CD4-positive, alpha-beta T cell treated with Interleukin-15 for 1 hour (primary cell): ENCODE data around the gene SNRPD3.
"Not testable (repeated sequence)": the region's sequence is repeated elsewhere in the genome, so short reads cannot be mapped to it uniquely, and the experiment has no call there.

Experiments used
- DNase-seq: peaks from one replicate; pipeline ENCODE4 v3.0.0-alpha.2; 2020

The SNRPD3 gene

DNA sequence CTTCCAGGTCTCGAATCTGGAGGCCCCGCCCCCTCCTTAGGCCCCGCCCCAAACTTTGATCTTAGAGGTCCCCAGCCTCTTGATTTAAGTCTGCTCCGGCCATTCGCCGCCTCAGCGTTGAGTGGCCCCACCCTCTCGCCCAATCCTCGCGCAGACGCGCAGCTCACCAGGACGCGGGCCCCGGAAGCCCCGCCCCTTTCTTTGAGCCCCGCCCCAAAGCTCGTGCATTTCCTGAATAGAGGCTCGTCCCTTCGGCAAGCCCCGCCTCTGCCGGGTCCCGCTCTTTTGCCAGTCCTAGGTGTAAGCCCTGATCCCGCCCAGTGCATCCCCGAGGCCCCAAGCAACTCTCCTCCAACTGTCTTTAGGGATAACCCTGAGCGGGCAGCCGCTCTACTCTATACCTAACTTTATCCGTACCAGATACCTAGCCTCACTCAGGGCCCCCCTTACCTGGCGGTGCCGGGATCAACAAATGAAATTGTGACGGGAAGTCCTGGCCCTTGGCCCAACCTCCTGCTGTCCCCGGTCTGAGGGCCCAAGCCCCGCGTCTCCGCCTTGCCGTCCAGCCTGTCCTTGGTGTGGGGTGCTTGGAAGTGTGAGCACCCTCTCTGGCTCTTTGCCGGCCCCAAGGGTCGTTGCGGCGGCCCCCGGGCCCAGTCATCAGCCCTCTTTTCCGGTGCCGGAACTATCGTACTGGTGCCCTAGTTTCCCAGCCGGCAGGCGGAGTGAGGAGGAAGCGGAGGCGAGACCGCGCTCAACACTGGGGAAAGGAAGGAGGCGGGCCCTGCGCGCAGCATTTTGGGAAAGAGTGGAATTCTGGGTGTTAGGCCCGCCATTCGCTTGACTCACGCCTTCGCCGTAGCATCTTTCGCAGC lies at the start of gene SNRPD3:
TSS of gene SNRPD3 (plus strand) at position 835 of the 875 bp plus-strand sequence. CDS start 1,676 bp downstream, outside the sequence.
- peak; percentile 99 for DNase-seq

DNA sequence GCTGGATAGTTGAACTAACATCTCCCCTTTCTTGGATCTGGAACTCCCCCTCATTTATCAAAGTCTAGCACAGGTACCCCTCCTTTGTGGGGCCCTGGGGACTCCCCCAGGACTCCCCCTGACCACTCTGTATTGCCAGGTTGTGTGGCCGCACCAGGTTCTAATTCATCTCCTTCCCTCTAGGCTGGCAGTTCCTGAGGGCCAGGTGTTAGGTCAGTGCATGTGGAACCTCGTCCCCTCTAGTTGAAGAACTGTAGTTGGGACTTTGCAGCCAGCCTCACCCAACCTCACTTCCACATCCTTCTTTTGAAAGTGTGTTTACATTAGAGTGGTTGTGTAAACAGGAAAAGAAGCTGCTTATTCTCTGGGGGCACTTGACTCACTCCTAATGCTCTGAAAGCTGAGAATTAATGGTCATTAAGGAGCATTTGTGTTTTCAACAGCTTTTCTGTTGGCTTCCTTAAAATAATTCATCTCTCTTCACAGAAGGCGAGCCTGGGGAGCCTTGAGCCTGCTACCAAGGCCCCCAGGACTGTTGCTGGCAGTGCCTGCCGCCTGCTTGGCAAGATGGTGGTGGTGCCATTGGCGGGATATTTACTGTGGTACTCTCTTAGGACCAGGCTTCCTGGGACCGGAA lies 48.9 kb upstream of the SNRPD3 start:
- no peak for DNase-seq

DNA sequence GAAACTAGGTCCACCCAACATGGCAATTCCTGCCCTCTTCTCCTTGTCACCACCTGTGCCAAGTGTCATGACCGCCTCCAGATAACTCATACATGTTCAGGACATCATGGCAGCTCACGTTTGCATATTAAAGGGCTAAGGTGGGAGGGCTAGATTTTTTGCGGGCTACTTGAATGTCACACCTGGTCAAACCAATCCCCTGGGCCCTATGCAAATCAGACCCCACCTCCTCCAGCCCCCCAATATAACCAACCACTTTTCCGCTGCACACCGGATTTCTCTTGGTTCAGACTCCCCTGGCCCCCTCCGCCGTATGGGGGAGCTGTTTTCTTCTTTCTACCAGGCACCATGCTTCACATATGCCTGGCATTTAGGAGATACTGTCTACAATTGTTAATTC lies 48.1 kb upstream of the SNRPD3 start:
- no peak for DNase-seq

DNA sequence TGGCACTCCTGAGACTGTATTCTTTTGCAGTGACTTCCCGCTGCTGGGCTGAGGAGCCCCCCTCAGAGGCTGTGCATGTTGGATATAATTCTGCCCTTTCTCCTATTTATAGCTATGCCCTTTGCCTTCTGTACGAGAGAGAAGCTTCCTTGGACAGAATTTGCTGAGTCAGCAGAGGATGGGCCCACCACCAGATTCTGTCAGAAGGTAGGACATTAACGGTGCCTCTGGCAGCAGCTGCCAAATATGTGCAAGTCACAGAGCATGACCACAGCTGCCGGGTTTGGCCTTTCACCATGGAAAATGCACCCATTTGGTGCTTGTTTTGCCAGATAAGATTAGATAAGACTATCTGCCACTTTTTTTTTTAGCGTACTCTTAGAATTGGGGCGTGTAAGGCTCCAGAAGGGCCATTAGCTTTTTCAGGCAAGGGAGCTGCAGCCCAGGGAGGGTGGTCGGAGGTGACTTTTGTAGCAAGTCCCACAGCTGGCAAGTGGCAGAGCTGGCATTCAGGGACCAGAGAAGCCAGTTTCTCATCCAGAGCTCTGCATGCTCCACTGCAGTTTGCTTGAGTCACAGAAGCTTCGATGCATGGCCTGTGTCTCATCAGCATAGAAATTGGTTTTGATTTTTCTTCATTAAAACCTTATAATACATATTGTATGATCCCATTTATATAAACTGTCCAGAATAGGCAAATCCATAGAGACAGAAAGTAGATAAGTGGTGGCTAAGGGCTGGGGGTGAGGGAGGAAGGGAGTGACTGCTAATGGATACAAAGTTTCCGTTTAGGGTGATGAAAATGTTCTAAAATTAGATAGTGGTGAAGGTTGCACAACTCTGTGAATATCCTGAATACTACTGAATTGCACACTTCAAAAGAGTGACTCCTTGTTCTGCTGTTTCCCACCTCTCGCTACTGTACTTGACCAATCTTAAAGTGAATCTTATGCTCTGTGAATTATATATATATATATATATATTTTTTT lies 44.9 kb upstream of the SNRPD3 start:
- DNase-seq, result no peak

DNA sequence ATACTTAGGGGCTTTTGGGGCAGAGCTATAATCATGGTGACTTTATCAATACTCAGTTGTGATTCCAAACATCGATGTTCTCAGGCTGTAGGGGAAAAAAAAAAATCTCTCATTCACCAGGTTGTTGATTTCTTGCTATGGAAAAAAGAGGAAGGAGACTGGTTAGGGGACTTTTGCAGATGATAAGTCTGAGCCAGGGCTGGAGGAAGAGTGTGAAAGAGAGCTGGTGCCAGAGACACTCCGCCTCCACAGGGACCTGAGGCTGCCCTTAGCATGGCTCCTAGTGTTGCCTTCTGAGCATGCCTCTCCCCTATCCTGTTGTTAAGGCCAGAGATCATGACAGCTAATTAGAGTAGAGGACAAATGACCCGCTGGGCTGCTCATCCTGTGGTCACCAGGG lies 43.8 kb upstream of the SNRPD3 start:
- DNase-seq, result peak; percentile 59

DNA sequence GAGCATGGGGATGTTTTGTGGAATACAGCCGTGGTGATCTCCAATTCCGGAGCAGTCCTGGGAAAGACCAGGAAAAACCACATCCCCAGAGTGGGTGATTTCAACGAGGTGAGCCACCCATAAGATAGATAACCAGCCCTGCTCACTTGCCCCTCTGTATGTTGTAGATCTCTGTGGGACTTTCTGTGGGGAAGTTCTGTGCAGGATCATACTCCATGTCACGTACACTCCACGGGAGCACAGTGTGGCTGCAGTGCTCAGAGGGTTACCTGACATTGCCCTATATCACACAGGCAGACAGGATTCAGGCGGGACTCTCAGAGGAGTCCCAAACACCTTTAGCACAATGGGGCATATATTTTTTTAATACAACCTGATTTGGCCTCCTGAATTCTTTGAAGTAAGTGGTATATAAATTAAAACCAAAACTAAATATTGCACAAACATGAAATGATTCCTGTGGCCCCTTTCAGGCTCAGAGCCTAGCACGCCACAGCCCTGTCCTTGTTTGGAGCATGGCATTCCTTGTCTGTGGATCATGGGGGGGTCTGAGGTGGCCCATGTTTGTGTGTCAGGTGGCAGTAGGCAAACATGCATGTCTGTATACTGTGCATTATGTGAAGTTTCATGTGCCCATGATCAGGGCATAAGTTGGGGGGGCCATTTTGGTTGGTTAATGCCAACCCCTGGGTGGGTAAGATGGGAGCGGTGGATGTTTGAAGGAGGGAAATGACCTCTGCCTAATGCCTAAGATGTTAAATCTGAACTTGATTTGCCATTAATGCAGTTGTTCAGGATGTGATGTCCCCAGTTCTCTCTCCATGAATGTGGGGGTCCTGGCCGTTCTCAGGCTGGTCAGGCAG lies 42.2 kb upstream of the SNRPD3 start:
- no peak for DNase-seq

DNA sequence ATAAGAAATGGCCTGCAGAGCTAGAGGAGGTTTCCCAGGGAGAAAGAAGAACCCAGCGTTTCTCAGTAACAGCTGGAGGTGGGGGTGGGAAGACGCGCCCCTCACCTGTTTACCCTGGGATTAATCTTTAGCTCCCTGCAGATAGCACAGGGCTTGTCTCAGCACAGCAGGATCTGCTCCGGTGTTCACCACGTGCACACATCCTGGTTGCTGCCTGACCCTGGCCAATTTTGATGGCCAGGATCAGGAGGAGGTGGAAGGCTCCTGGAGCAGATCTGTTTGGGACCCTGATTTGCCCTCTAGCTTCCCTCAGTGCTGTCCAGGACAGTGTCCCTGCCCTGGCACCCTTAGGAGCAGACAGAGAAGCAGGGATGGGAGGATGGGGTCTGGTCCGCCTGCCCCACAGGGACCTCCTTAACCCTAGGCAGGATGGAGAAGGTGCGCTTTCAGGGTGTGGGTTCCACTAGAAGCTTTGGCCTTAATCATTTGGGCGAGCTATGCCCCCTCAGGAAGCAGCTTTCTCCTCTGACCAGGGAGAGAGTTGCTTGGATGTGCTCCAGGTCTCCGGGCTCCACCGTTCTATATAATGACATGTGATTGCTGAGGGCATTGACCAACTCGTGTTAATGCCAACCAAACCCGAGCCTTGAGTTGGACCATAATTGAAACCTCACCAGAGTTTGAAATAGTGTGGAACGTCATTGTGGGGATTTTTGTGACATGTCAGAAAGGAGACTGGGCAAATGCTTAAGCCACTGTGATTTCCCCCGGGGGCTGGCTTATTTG lies 41.4 kb upstream of the SNRPD3 start:
- no peak for DNase-seq

DNA sequence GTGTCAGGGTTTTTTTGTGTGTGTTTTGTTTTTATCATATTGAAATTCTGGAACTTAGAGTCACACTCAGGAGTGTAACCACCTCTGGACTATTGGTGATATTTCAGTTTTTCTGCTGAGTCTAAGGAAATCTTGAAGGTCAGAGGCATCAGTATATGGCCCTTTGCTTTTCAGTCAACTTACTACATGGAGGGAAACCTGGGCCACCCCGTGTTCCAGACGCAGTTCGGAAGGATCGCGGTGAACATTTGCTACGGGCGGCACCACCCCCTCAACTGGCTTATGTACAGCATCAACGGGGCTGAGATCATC lies 40.8 kb upstream of the SNRPD3 start:
- no peak for DNase-seq

DNA sequence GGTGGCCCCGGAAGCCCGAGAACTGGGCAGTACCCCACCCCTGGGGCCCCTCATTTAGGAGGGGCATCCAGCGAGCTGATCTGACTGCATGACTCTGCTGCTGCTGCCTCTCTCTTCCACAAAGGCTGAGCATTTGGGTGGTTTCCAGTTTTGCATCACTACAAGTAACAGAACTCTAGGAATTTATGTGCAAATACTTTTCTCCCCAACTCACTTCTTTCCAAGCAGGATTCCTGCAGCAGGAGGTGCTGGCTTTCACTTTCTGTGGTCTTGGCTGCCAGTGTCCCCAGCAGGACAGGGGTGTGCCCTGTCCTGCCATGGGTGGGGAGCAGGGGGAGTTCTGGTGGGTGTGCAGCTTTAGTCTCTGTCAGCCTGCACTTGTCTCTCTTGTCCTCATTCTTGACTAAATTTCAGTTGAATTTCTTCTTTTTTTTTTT lies 39.5 kb upstream of the SNRPD3 start:
- DNase-seq, result peak; percentile 42

DNA sequence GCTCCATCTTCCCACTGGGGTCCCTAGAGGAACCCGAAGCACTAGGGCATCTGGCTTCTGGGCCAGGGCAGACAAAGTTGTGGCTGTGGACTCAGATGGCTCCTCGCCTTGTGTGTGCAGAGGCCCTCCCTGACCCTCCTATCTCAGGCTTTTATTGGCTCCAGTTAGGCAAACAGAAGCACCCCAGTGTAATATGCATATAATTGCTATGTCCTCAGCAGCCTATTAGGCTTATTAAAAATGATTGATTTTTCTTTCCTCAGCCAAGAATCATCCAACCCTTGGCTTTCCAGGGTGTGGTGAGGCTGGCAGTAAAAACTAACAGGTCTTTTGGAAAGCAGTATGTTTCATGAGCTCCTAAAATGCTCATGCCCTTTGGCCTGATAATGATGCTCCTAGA lies 38.4 kb upstream of the SNRPD3 start:
- no peak for DNase-seq

DNA sequence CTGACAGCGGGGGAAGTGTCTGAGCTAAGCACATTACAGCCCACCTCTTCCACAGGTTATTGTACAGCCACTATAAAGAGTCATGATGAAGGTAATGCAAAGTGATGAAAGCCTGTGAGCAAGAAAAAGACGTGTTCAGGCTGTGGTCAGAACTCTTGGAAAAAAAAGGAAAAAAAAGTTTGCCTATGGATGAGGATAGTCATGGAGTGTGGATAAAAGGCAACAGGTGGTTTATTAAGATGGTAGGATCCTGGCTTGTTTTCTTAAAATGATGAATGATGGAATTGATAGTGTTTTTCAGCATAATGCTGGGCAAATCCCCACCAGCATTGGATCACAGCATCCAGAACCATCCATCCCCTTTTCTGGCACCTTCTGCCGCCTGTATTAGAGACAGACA lies 37.6 kb upstream of the SNRPD3 start:
- no peak for DNase-seq

DNA sequence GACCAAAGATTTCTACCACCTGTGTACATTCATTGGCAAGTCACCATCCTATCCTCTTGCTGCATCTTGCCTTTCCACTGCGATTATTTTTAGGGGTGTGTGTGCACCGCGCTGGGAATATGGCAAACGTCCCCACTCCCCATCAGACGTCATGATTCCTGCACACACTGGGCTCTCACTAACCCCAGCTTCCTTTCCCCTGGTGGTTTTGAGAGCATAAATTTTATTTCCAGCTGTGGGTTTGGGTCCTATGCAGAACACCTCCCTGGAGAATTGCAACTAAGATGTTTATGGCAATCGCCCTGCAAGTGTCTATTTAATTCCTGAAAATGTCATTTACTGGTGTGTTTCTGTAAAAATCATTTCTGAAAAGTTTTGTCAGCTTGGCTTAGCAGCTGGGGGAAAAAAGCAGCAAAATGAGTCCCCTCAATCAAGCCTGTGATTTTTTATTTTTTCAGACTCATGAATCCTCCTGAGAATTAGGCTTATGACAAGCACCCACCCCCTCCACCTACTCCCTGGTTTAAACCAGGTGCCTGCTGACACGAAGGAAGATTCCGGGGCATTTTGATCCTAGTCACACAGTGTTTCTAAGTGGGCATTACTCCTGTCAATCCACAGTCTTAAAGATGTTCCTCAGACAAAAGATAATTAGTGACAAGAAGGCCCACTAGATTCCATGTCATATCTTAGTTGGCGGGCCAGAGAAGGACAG lies 36.9 kb upstream of the SNRPD3 start:
- no peak for DNase-seq

DNA sequence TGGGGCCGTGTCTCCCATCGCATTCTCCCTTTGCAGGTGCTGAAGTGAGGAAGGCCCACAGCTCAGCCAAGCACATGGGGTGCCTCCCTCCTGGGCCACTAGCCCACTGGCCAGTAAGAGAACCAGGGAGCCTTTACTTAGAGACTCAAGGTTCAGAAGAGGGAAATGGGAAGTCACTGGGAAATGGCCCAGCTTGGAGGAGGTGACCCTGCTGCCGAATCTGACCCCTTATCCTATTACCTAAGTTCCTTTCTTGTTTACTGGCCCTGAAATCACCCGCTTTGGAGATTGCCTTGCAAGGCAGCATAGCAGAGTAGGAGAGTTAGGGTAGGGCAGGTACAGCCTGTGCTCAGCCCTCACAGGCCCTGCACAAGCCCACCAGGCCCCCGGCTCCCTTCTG lies 36.3 kb upstream of the SNRPD3 start:
- DNase-seq, result no peak

DNA sequence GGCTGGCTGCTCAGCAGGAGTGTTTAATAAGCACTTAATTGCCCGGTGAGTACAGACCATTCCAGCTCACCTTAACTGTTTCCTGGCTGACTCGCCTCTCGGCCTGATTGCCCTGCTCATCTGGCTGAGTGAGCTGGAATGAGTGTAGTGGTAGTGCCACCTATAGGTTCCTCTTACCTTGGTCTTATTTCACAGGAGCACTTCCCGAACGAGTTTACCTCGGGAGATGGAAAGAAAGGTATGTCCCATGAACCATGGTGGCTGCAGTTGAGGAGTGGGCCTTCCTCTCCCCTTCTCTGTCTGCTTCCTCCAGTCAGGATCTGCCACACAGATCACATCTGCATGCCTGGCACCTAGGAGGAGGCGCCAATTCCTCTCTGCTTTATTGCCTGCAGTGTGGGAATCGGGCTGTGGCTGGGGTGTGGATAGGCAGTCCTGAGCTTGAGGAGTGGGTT lies 34.0 kb upstream of the SNRPD3 start:
- DNase-seq, result peak; percentile 51

DNA sequence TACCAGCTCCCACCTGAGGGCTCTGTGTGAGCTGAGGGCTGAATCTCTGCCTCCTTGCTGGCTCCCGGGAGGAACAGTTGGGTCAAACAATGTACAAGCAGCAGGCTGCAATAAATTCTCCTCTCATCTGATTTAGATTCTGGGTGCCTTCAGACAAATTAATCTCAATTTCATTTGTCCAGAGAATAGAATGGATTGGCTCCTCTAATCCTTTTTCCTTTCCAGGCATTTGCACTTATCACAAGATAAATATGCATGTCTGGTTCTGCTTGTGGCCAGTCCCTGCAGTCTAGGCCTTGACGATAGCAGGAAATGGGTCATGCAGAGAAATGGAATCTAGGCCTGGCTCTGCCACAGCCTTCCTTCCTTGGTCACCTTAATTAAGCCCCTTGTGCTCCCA lies 31.9 kb upstream of the SNRPD3 start:
- DNase-seq, result no peak

DNA sequence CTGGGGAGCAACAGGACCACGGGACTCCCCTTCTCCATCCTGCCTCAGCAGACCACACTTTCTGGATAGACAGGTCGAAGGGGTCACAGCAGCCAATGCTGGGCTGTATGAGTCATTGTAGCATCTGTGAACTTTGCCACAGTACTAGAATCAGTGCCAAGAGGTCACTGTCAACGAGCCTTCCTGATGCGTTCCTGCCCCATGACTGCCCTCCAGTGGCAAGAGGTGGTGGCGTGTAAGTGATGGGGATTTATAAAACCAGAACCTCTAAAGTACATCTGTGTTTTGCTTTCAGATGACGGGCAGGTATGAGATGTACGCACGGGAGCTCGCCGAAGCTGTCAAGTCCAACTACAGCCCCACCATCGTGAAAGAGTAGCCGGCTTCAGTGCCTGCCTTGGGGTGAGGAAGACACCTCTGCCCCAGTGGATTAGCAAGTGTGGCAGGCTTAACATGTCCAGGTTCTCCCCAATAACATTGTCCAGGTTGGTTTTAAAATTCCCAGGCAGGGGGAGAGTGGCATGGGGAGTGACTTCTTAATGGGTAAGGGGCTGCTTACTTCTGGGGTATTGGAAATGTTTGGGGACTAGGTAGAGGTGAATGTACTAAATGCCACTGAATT lies 30.3 kb upstream of the SNRPD3 start:
- DNase-seq, result peak; percentile 79

DNA sequence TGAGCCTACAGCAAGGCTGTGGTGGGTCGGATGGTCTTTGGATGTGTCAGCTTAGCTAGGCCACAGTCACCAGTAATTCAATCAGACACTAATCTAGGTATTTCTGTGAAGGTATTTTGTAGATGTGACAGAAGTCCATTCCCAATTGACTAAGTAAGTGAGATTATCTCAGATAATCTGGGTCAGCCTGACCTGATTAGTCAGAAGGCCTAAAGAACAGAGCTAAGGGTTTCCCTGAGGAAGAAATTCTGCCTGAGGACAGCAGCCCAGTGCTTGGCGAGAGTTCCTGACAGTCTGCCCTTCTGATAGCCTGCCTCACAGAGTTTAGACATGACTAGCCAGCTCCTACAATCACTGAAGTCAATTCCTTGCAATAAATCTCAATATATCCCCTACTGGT lies 29.6 kb upstream of the SNRPD3 start:
- DNase-seq, result no peak

DNA sequence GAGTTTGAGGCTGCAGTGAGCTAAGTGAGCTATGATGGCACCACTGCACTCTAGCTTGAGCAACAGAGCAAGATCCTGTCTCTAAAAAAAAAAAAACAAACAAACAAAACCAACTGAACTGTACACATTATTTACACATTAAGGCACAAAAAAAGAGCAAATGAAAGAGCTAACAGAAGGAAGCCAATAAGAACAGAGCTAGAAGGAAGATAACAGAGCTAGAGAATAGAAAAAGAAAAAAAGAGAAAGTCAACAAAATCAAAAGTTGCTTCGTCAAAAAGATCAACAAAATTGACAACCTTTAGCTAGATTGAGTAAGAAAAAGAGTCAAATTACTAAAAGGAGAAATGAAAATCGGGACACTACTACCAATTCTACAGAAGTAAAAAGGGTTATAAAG lies 25.9 kb upstream of the SNRPD3 start:
- DNase-seq, result no peak

DNA sequence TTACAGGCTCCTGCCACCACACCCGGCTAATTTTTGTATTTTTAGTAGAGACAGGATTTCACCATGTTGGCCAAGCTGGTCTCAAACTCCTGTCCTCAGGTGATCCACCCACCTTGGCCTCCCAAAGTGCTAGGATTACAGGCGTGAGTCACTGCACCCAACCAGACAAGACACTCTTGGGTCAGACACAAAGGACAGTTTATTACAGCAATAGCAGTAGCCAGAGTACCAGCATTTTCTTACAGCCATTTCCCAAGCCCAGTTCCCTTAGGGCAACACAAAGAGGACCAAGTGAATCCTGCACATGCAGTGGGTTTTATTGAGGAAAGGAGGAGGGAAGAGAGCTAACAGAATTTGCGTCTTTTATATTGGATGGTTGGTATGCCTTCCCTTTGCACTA lies 24.8 kb upstream of the SNRPD3 start:
- DNase-seq, result not testable (repeated sequence)

DNA sequence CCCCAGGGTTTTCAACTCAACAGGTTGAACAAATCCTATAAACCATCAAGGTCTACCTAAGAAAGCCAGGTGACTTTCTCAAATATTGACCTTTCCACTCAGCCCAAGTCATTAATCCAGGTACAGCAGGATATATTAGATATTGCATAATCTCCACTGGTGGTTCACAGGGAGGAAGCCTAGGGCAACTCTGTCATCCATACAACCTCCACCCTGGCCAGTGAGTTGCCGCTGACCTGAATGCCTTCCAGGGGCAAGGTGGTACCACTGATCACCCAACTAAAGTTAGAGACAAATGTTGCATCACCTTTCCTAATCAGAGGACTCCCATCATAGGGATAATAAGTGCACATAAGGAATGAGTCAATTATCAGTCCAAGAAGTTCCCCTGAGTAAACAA lies 23.7 kb upstream of the SNRPD3 start:
- no peak for DNase-seq
